GM12865 (cell line): Measurements from ENCODE around the gene NFIX.

ENCODE experiments used
- DNase-seq: peaks from one replicate; pipeline ENCODE4 v3.0.0; 2010; ENCODE audit warnings: low read depth
- H3K4me3 ChIP-seq: 2 replicates; pipeline ENCODE4 v1.5.1; 2011; ENCODE audit warnings: mild to moderate bottlenecking, low read depth, low read length, control low read depth
- CTCF ChIP-seq: IDR thresholded peaks from 2 replicates; pipeline ENCODE4 v1.5.1; 2011; ENCODE audit warnings: low read length, control low read depth, low read depth, inconsistent platforms; ENCODE audit not compliant: insufficient read depth; ENCODE audit errors: missing control alignments

The NFIX gene

GRCh38 chr19:13005861-13006370, 10.6 kb downstream of the NFIX start:
- TF ChIP-seq CTCF: no peak
- no peak overlapping the region for H3K4me3 ChIP-seq
- DNase-seq: no peak

GRCh38 chr19:13006431-13007281, 11.4 kb downstream of the NFIX start:
- DNase-seq: no peak
- H3K4me3 ChIP-seq: no peak overlapping the region
- TF ChIP-seq CTCF: no peak

- TF ChIP-seq CTCF: no peak
These were observed 12.2 kb downstream of the NFIX start for GRCh38 chr19:13007292-13008045.

GRCh38 chr19:13008926-13009787, 13.9 kb downstream of the NFIX start:
- no peak for TF ChIP-seq CTCF
- DNase-seq: no peak
- H3K4me3 ChIP-seq: no peak overlapping the region

More at GRCh38 chr19:13007292-13008045, 12.2 kb downstream of the NFIX start:
- DNase-seq: no peak
- no peak overlapping the region for H3K4me3 ChIP-seq

- no peak for TF ChIP-seq CTCF
- no peak overlapping the region for H3K4me3 ChIP-seq
- no peak for DNase-seq
These were observed 15.0 kb downstream of the NFIX start for GRCh38 chr19:13010038-13010991.
